ENCODE measurements around the gene INSRR. TPM values are rescaled to one million over a fixed set of nuclear protein-coding genes. Genes with fewer than 3 reads are reported as not detected.

The INSRR gene
- total and polyA plus RNA-seq, 2 of the 4 experiments (the other 2 are of a cell fraction): not detected

DNA sequence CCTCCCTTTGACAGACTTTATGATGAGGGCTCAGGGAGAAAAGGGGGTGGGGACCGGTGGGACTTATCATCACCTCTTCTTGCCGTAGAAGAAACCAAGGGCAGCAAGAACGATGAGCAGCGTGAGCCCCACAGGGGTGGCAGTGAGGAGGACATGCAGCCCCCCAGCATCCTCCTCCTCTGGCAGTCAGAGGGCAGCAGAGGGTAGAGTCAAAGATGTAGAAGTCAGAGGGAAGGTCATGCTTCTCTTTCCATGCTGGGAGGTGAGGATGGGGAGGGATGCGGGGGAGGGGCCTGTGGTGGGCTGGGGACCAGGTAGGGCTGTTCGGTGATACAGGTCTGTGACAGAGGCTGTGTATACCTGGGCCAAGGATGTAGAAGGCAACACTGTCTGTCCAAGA is 14.8 kb downstream of the INSRR start:
- Histone ChIP-seq H2AK9ac (replicated peaks; ENCODE audit: low read depth, low read length, poor library complexity) (no peak overlapping the region), H2BK15ac (ENCODE audit: low read depth, low read length) (no peak overlapping the region), H3K9me3 (ENCODE audit: control insufficient read depth, insufficient read depth, low read length) (no peaks in the 10 kb centered on the region; the same call in 1 of the 2 replicates), H3K14ac (replicated peaks; ENCODE audit: low read depth, low read length) (no peak overlapping the region), H3K56ac (ENCODE audit: extremely low read depth, insufficient read depth, low read length) (no peak overlapping the region), H3K9me1 (ENCODE audit: insufficient read depth, low read length) (no peaks in the 10 kb centered on the region), H4K91ac (ENCODE audit: insufficient read depth, low read depth, low read length) (no peak overlapping the region), H2BK120ac (ENCODE audit: low read depth, low read length) (no peak overlapping the region), H3K23ac (ENCODE audit: low read depth, low read length) (no peak overlapping the region), H2BK5ac (ENCODE audit: low read depth, low read length, poor library complexity, severe bottlenecking) (no peak overlapping the region), H3K36me3 (ENCODE audit: control insufficient read depth, insufficient read depth, low read length) (no peaks in the 10 kb centered on the region), H3K27ac (ENCODE audit: insufficient read depth, low read length) (no peak overlapping the region), H3K4me2 (ENCODE audit: low read depth, low read length) (no peak overlapping the region), H3K27me3 (ENCODE audit: control insufficient read depth, insufficient read depth, low read length) (peaks cover 92% of the 10 kb centered on the region), H3K9ac (ENCODE audit: low read depth, low read length) (no peak overlapping the region), H4K8ac (ENCODE audit: low read depth in 2 of 2, low read length in 2 of 2) (no peak overlapping the region), H3K79me1 (ENCODE audit: low read depth in 1 of 2, low read length in 2 of 2) (no peaks in the 10 kb centered on the region), H3K18ac (ENCODE audit: low read depth, low read length) (no peak overlapping the region), H3K4ac (ENCODE audit: low read depth, low read length) (no peak overlapping the region), H2AFZ (replicated peaks; ENCODE audit: low read length, poor library complexity) (no peak overlapping the region), H3K4me1 (ENCODE audit: control insufficient read depth, insufficient read depth, low read length) (no peaks in the 10 kb centered on the region; the same call in 1 of the 2 replicates), H4K20me1 (ENCODE audit: insufficient read depth, low read length) (no peaks in the 10 kb centered on the region; the same call in none of the 2 replicates), H4K5ac (ENCODE audit: low read depth, low read length) (no peak overlapping the region), H2AK5ac (ENCODE audit: low read depth, low read length) (no peak overlapping the region), H3K4me3 (ENCODE audit: insufficient read depth, low read depth, low read length) (no peak overlapping the region), H2BK20ac (ENCODE audit: low read depth, low read length) (no peak overlapping the region)
- ChIA-PET POLR2A (ENCODE audit: unreplicated experiment) (no interaction called here), CTCF (no interaction called here)
- DNase-seq (no peak), ATAC-seq (ENCODE audit: low read depth) (no peak)
- intact Hi-C loops (cut with micrococcal nuclease): no loop called here
- in situ Hi-C loops (cut with MboI; ENCODE audit: low sequenced_read_pairs): no loop called here
- TF ChIP-seq RFX5 (IDR thresholded peaks at IDR 0.05; ENCODE audit: low read depth, low read length): no peak
- 40% methylated on average over 1 of the region's 6 CpGs; no CpG with 5 or more reads in 1 of the 2 experiments for WGBS, 2 experiments (ENCODE audit: extremely low coverage in 2 of 2, insufficient read length in 1 of 2)
- no TSS peak for BruUV-seq (replicated peaks)
- dilution Hi-C loops (cut with HindIII; ENCODE audit: low sequenced_read_pairs, unreplicated experiment): no loop called here

Measured in IMR-90 (cell line).